GM18517 (cell line): ENCODE measurements around the gene RAD51B.
"Not testable (repeated sequence)": the region's sequence is repeated elsewhere in the genome, so short reads cannot be mapped to it uniquely, and the experiment has no call there.

Experiments
- ATAC-seq: cut with Tn5 transposase; IDR thresholded peaks from one replicate; pipeline ENCODE4 v1.9.1; 2021; ENCODE audit warnings: mild to moderate bottlenecking, moderate library complexity; ENCODE audit not compliant: unreplicated experiment

The RAD51B gene

GRCh38 chr14:67942080-67942710 lies 122.6 kb downstream of the RAD51B start:
- no peak for ATAC-seq

- ATAC-seq, result no peak
These were observed 124.4 kb downstream of the RAD51B start for GRCh38 chr14:67943947-67944346.

GRCh38 chr14:67944605-67945004 lies 125.0 kb downstream of the RAD51B start:
- ATAC-seq, result no peak

- no peak for ATAC-seq
These were observed 130.2 kb downstream of the RAD51B start for GRCh38 chr14:67949771-67950170.

GRCh38 chr14:67950386-67950785 lies 130.8 kb downstream of the RAD51B start:
- ATAC-seq, result no peak

- ATAC-seq, result no peak
These were observed 132.1 kb downstream of the RAD51B start for GRCh38 chr14:67951529-67952135.

- ATAC-seq, result no peak
These were observed 132.8 kb downstream of the RAD51B start for GRCh38 chr14:67952381-67952780.

- ATAC-seq, result no peak
These were observed 133.2 kb downstream of the RAD51B start for GRCh38 chr14:67952786-67953185.

GRCh38 chr14:67955261-67955660 lies 135.7 kb downstream of the RAD51B start:
- no peak for ATAC-seq

GRCh38 chr14:67957946-67958345 lies 138.4 kb downstream of the RAD51B start:
- no peak for ATAC-seq

- no peak for ATAC-seq
These were observed 142.1 kb downstream of the RAD51B start for GRCh38 chr14:67961676-67962075.

- no peak for ATAC-seq
These were observed 142.7 kb downstream of the RAD51B start for GRCh38 chr14:67962215-67962644.

GRCh38 chr14:67963545-67963944 lies 144.0 kb downstream of the RAD51B start:
- ATAC-seq, result no peak

GRCh38 chr14:67963960-67964812 lies 144.6 kb downstream of the RAD51B start:
- no peak for ATAC-seq

- ATAC-seq, result no peak
These were observed 146.1 kb downstream of the RAD51B start for GRCh38 chr14:67965696-67966095.

- no peak for ATAC-seq
These were observed 147.6 kb downstream of the RAD51B start for GRCh38 chr14:67967206-67967605.

GRCh38 chr14:67967970-67968369 lies 148.4 kb downstream of the RAD51B start:
- ATAC-seq, result not testable (repeated sequence)

- no peak for ATAC-seq
These were observed 151.3 kb downstream of the RAD51B start for GRCh38 chr14:67970923-67971322.

- ATAC-seq, result no peak
These were observed 152.3 kb downstream of the RAD51B start for GRCh38 chr14:67971627-67972625.

- ATAC-seq, result no peak
These were observed 153.9 kb downstream of the RAD51B start for GRCh38 chr14:67973436-67973835.

GRCh38 chr14:67975470-67975869 lies 155.9 kb downstream of the RAD51B start:
- ATAC-seq, result no peak
